ENCODE results near the gene FBXW8.

The FBXW8 gene

GRCh38 chr12:117002051-117002817, 91.5 kb downstream of the FBXW8 start:
- no peak for TF ChIP-seq REST (IDR thresholded peaks at IDR 0.05; ENCODE audit: insufficient read depth in 1 of 2, low read depth in 2 of 2, low read length in 2 of 2)
- TF ChIP-seq TAF1 (IDR thresholded peaks at IDR 0.05; ENCODE audit: borderline replicate concordance, insufficient read depth, low read length) = no peak
- no peak for TF ChIP-seq SIN3A (IDR thresholded peaks at IDR 0.05; ENCODE audit: borderline replicate concordance, insufficient read depth, low read length)
- no peak for TF ChIP-seq POLR2AphosphoS5 (IDR thresholded peaks at IDR 0.05; ENCODE audit: low read depth, low read length)
- no peak for TF ChIP-seq FOXP2 (optimal IDR thresholded peaks at IDR 0.05; ENCODE audit: borderline replicate concordance, extremely low read depth, extremely low read length, insufficient read depth)

GRCh38 chr12:117003883-117004404, 93.2 kb downstream of the FBXW8 start:
- no peak for TF ChIP-seq POLR2AphosphoS5 (IDR thresholded peaks at IDR 0.05; ENCODE audit: low read depth, low read length)
- no peak for TF ChIP-seq FOXP2 (optimal IDR thresholded peaks at IDR 0.05; ENCODE audit: borderline replicate concordance, extremely low read depth, extremely low read length, insufficient read depth)
- no peak for TF ChIP-seq SIN3A (IDR thresholded peaks at IDR 0.05; ENCODE audit: borderline replicate concordance, insufficient read depth, low read length)
- no peak for TF ChIP-seq REST (IDR thresholded peaks at IDR 0.05; ENCODE audit: insufficient read depth in 1 of 2, low read depth in 2 of 2, low read length in 2 of 2)
- no peak for TF ChIP-seq TAF1 (IDR thresholded peaks at IDR 0.05; ENCODE audit: borderline replicate concordance, insufficient read depth, low read length)

GRCh38 chr12:117005417-117006046, 94.8 kb downstream of the FBXW8 start:
- TF ChIP-seq POLR2AphosphoS5 (IDR thresholded peaks at IDR 0.05; ENCODE audit: low read depth, low read length) (no peak), REST (IDR thresholded peaks at IDR 0.05; ENCODE audit: insufficient read depth in 1 of 2, low read depth in 2 of 2, low read length in 2 of 2) (no peak), SIN3A (IDR thresholded peaks at IDR 0.05; ENCODE audit: borderline replicate concordance, insufficient read depth, low read length) (no peak), FOXP2 (optimal IDR thresholded peaks at IDR 0.05; ENCODE audit: borderline replicate concordance, extremely low read depth, extremely low read length, insufficient read depth) (no peak), TAF1 (IDR thresholded peaks at IDR 0.05; ENCODE audit: borderline replicate concordance, insufficient read depth, low read length) (no peak)

- TF ChIP-seq REST (IDR thresholded peaks at IDR 0.05; ENCODE audit: insufficient read depth in 1 of 2, low read depth in 2 of 2, low read length in 2 of 2) = no peak
- TF ChIP-seq FOXP2 (optimal IDR thresholded peaks at IDR 0.05; ENCODE audit: borderline replicate concordance, extremely low read depth, extremely low read length, insufficient read depth) = no peak
- no peak for TF ChIP-seq TAF1 (IDR thresholded peaks at IDR 0.05; ENCODE audit: borderline replicate concordance, insufficient read depth, low read length)
- TF ChIP-seq SIN3A (IDR thresholded peaks at IDR 0.05; ENCODE audit: borderline replicate concordance, insufficient read depth, low read length) = no peak
- no peak for TF ChIP-seq POLR2AphosphoS5 (IDR thresholded peaks at IDR 0.05; ENCODE audit: low read depth, low read length)
Measured at GRCh38 chr12:117006333-117006732, 95.6 kb downstream of the FBXW8 start.
